HG03135 (cell line): ENCODE measurements around the gene UNC13B.
"Not testable (repeated sequence)": the region's sequence is repeated elsewhere in the genome, so short reads cannot be mapped to it uniquely, and the experiment has no call there.

Source experiments
- ATAC-seq: cut with Tn5 transposase; IDR thresholded peaks from one replicate; pipeline ENCODE4 v1.9.1; 2021; ENCODE audit warnings: mild to moderate bottlenecking, moderate library complexity; ENCODE audit not compliant: unreplicated experiment

The UNC13B gene

GRCh38 chr9:35364817-35365585 lies 203.2 kb downstream of the UNC13B start:
- ATAC-seq = no peak

GRCh38 chr9:35366627-35367026 lies 204.8 kb downstream of the UNC13B start:
- ATAC-seq = no peak

GRCh38 chr9:35367451-35367850 lies 205.6 kb downstream of the UNC13B start:
- ATAC-seq = no peak

GRCh38 chr9:35370241-35370640 lies 208.4 kb downstream of the UNC13B start:
- ATAC-seq = no peak

- ATAC-seq = no peak
Measured at GRCh38 chr9:35374436-35374835, 212.6 kb downstream of the UNC13B start.

GRCh38 chr9:35374910-35375309 lies 213.1 kb downstream of the UNC13B start:
- ATAC-seq = no peak

- no peak for ATAC-seq
Measured at GRCh38 chr9:35380039-35380438, 218.2 kb downstream of the UNC13B start.

- no peak for ATAC-seq
Measured at GRCh38 chr9:35380619-35381018, 218.8 kb downstream of the UNC13B start.

GRCh38 chr9:35385042-35385441 lies 223.2 kb downstream of the UNC13B start:
- ATAC-seq = no peak

GRCh38 chr9:35395076-35395705 lies 233.4 kb downstream of the UNC13B start:
- ATAC-seq = no peak

GRCh38 chr9:35395706-35396101 lies 233.9 kb downstream of the UNC13B start:
- no peak for ATAC-seq

GRCh38 chr9:35396560-35397215 lies 234.9 kb downstream of the UNC13B start:
- ATAC-seq = no peak

GRCh38 chr9:35397216-35397698 lies 235.4 kb downstream of the UNC13B start:
- no peak for ATAC-seq

- no peak for ATAC-seq
Measured at GRCh38 chr9:35397923-35398322, 236.1 kb downstream of the UNC13B start.

GRCh38 chr9:35398651-35399335 lies 237.0 kb downstream of the UNC13B start:
- ATAC-seq = no peak

GRCh38 chr9:35404865-35405264 lies 243.1 kb downstream of the UNC13B start:
- no peak for ATAC-seq

GRCh38 chr9:35406183-35406959 lies 244.6 kb downstream of the UNC13B start:
- no peak for ATAC-seq

GRCh38 chr9:35407846-35408245 lies 246.0 kb downstream of the UNC13B start:
- no peak for ATAC-seq

GRCh38 chr9:35409434-35409833 lies 247.6 kb downstream of the UNC13B start:
- not testable (repeated sequence) for ATAC-seq

GRCh38 chr9:35414889-35415288 lies 253.1 kb downstream of the UNC13B start:
- ATAC-seq = no peak
